Endodermal cell (in vitro differentiated cells): ENCODE results near the gene DMRTC2. TPM values are rescaled to one million over a fixed set of nuclear protein-coding genes. Genes with fewer than 3 reads are reported as not detected.

Experiments used
- DNase-seq: peaks from one replicate; pipeline ENCODE4 v3.0.0-alpha.2; 2017
- H3K27ac ChIP-seq: 2 replicates; pipeline ENCODE4 v1.5.1; 2013; ENCODE audit warnings: mild to moderate bottlenecking, low read depth, low read length, moderate library complexity
- H3K27me3 ChIP-seq: 2 replicates; pipeline ENCODE4 v1.6.1; 2013; ENCODE audit warnings: mild to moderate bottlenecking, low read length, moderate library complexity; ENCODE audit not compliant: insufficient read depth, control insufficient read depth, poor library complexity, severe bottlenecking
- H3K36me3 ChIP-seq: 2 replicates; pipeline ENCODE4 v1.7.0; 2013; ENCODE audit warnings: mild to moderate bottlenecking, low read length, moderate library complexity; ENCODE audit not compliant: control insufficient read depth, insufficient read depth
- H3K4me1 ChIP-seq: one replicate; pipeline ENCODE4 v1.7.0; 2013; ENCODE audit warnings: low read length; ENCODE audit not compliant: control insufficient read depth, insufficient read depth
- H3K4me3 ChIP-seq: 2 replicates; pipeline ENCODE4 v1.5.1; 2013; ENCODE audit warnings: mild to moderate bottlenecking, low read length, moderate library complexity
- H3K9ac ChIP-seq: 2 replicates; pipeline ENCODE4 v1.6.1; 2013; ENCODE audit warnings: mild to moderate bottlenecking, low read length, moderate library complexity; ENCODE audit not compliant: poor library complexity, severe bottlenecking; ENCODE audit errors: extremely low read depth
- H3K9me3 ChIP-seq: 2 replicates; pipeline ENCODE4 v1.6.1; 2013; ENCODE audit warnings: mild to moderate bottlenecking, low read length, moderate library complexity; ENCODE audit not compliant: control insufficient read depth
- H3K27ac Mint-ChIP-seq: 2 replicates; pipeline ENCODE4 v1.8.0; 2020; ENCODE audit warnings: mixed read lengths
- H3K27me3 Mint-ChIP-seq: 2 replicates; pipeline ENCODE4 v1.8.0; 2021; ENCODE audit warnings: mild to moderate bottlenecking, mixed read lengths; ENCODE audit not compliant: insufficient read depth
- H3K36me3 Mint-ChIP-seq: 2 replicates; pipeline ENCODE4 v1.8.0; 2020; ENCODE audit warnings: low read depth, mixed read lengths
- H3K4me1 Mint-ChIP-seq: 2 replicates; pipeline ENCODE4 v1.8.0; 2020; ENCODE audit warnings: mixed read lengths
- H3K4me3 Mint-ChIP-seq: 2 replicates; pipeline ENCODE4 v1.8.0; 2020; ENCODE audit warnings: mild to moderate bottlenecking, moderate library complexity, mixed read lengths
- H3K9me3 Mint-ChIP-seq: 2 replicates; pipeline ENCODE4 v1.8.0; 2020; ENCODE audit warnings: mild to moderate bottlenecking, mixed read lengths
- WGBS, 2 experiments: methylation state at CpG; one replicate each; pipeline versions ENCODE4 v1.1.5 to v1.1.7; 2013; ENCODE audit warnings: missing lambda C conversion rate in 2 of 2, mixed read lengths in 1 of 2; ENCODE audit not compliant: insufficient coverage in 1 of 2, insufficient read length in 1 of 2; 5-methylcytosine and 5-hydroxymethylcytosine counted together
- long read RNA-seq, 4 experiments: library from polyadenylated mRNA in 2 of 4; library from RNA in 1 of 4; library from capped mRNA in 1 of 4; stranded (forward) in 3 of 4; unstranded in 1 of 4; transcript quantifications; one replicate each; pipeline ENCODE4 v2.0.0, GENCODE V29; 2020 to 2021; ENCODE audit warnings: inconsistent platforms in 1 of 4
- polyA plus RNA-seq, 2 experiments: library from polyadenylated mRNA; stranded (reverse); fragments of 50-300 nt; gene quantifications; one replicate each; pipeline ENCODE4 v1.2.3, GENCODE V29; 2013
- total RNA-seq, 2 donors: library from RNA; stranded (reverse); fragmentation: NEBNext Ultra II Directional in 1 of 2; extraction: Animal tissue kit (Norgen Biotek cat#: 25700) in 1 of 2; gene quantifications; 2 replicates in 1 of 2; 3 replicates in 1 of 2; pipeline ENCODE4 v1.2.1, GENCODE V29; 2021
- TF ChIP-seq, protein P1 (sequence below): fragments of 200-600 bp; sonication (generic); conservative IDR thresholded peaks from 2 replicates; pipeline ENCODE4 v1.5.0; 2021; ENCODE audit warnings: antibody characterized with exemption, mild to moderate bottlenecking

Gene DMRTC2
- total RNA-seq: not detected
- polyA plus RNA-seq (2013, experiment 1 of 2): not detected
- not detected for polyA plus RNA-seq (2013, experiment 2 of 2)
- long read RNA-seq, experiment 1: 0 reads
- long read RNA-seq, experiment 2: 0 reads
- long read RNA-seq, experiment 3: 0 reads
- long read RNA-seq, experiment 4: 0 reads

- Histone ChIP-seq H3K9me3 (no peaks in the 10 kb centered on the region), H3K4me3 (no peak within 1 kb of the TSS), H3K9ac (no peak within 1 kb of the TSS), H3K4me1 (no peaks in the 10 kb centered on the region), H3K36me3 (no peaks in the 10 kb centered on the region), H3K27ac (no peak within 1 kb of the TSS), H3K27me3 (no peaks in the 10 kb centered on the region)
- Mint-ChIP-seq H3K27me3 (peaks cover 26% of the 10 kb centered on the region), H3K4me1 (no peaks in the 10 kb centered on the region), H3K4me3 (no peak within 1 kb of the TSS), H3K9me3 (peaks cover 6% of the 10 kb centered on the region), H3K27ac (no peak within 1 kb of the TSS), H3K36me3 (no peaks in the 10 kb centered on the region)
- TF ChIP-seq, protein P1, sequence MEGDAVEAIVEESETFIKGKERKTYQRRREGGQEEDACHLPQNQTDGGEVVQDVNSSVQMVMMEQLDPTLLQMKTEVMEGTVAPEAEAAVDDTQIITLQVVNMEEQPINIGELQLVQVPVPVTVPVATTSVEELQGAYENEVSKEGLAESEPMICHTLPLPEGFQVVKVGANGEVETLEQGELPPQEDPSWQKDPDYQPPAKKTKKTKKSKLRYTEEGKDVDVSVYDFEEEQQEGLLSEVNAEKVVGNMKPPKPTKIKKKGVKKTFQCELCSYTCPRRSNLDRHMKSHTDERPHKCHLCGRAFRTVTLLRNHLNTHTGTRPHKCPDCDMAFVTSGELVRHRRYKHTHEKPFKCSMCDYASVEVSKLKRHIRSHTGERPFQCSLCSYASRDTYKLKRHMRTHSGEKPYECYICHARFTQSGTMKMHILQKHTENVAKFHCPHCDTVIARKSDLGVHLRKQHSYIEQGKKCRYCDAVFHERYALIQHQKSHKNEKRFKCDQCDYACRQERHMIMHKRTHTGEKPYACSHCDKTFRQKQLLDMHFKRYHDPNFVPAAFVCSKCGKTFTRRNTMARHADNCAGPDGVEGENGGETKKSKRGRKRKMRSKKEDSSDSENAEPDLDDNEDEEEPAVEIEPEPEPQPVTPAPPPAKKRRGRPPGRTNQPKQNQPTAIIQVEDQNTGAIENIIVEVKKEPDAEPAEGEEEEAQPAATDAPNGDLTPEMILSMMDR: no peak
- DNase-seq: no peak
- 98 to 100% methylated on average over 3 of the region's 3 CpGs for WGBS, 2 experiments
Measured at GRCh38 chr19:41845001-41845050, at the start of gene DMRTC2. TSS of gene DMRTC2 (plus strand) at chr19:41845042. CDS start at chr19:41847429, 2,387 bp downstream.

- Histone ChIP-seq H3K4me3 (no peak within 1 kb of the TSS), H3K4me1 (no peaks in the 10 kb centered on the region), H3K9ac (no peak within 1 kb of the TSS), H3K36me3 (no peaks in the 10 kb centered on the region), H3K27ac (no peak within 1 kb of the TSS), H3K27me3 (peaks cover 10% of the 10 kb centered on the region), H3K9me3 (no peaks in the 10 kb centered on the region)
- Mint-ChIP-seq H3K27me3 (peaks cover 31% of the 10 kb centered on the region), H3K4me1 (peaks cover 2% of the 10 kb centered on the region), H3K36me3 (no peaks in the 10 kb centered on the region), H3K4me3 (no peak within 1 kb of the TSS), H3K9me3 (peaks cover 3% of the 10 kb centered on the region), H3K27ac (no peak within 1 kb of the TSS)
- no peak for DNase-seq
- TF ChIP-seq, protein P1: no peak
Measured at GRCh38 chr19:41796362-41796761, 48.5 kb upstream of the DMRTC2 start, which contains the start of gene CEACAM3. TSS of gene CEACAM3 (plus strand) at chr19:41796587. CDS start at chr19:41796678, 91 bp downstream.

DNA sequence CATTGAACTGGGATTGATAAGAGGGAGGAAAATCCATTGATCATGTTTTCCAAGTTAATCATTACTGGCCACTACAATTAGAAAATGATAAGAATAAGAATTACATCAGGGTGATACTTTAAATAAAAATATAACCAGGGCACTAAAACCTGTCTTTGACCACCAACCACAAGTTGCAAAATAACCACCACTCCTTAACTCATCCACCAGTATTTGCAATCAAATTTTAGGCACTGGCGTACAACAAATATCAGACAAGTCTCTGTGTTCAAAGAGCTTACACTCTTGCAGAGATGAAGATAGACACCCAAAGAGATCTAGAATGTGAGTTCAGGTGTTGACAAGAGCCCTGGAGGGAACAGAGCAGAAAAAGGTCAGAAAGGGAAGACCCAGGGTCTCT lies 47.9 kb upstream of the DMRTC2 start:
- Histone ChIP-seq H3K9me3 (no peaks in the 10 kb centered on the region), H3K27me3 (peaks cover 9% of the 10 kb centered on the region), H3K9ac (no peak overlapping the region), H3K4me1 (no peaks in the 10 kb centered on the region), H3K4me3 (no peak overlapping the region), H3K27ac (no peak overlapping the region), H3K36me3 (no peaks in the 10 kb centered on the region)
- no peak overlapping the region for H3K4me3 Mint-ChIP-seq
- no peak for DNase-seq
- H3K27me3 Mint-ChIP-seq: peaks cover 27% of the 10 kb centered on the region
- WGBS, 2 experiments: 83 to 89% methylated on average over 1 of the region's 1 CpG
- H3K9me3 Mint-ChIP-seq: peaks cover 8% of the 10 kb centered on the region
- TF ChIP-seq, protein P1: no peak
- no peaks in the 10 kb centered on the region for H3K36me3 Mint-ChIP-seq
- no peak overlapping the region for H3K27ac Mint-ChIP-seq
- peaks cover 2% of the 10 kb centered on the region for H3K4me1 Mint-ChIP-seq
